Memory B cell (primary cell): Measurements from ENCODE around the gene RNF168.
"Not testable (repeated sequence)": the region's sequence is repeated elsewhere in the genome, so short reads cannot be mapped to it uniquely, and the experiment has no call there.

Source experiments
- ATAC-seq: fragments of 150-1000 bp; cut with Tn5 transposase; 2 replicates; pipeline ENCODE4 v1.10.0; 2021; ENCODE audit warnings: low read depth, mild to moderate bottlenecking, moderate library complexity
- DNase-seq, 2 donors: peaks; one replicate each; pipeline ENCODE4 v3.0.0; 2022; ENCODE audit warnings: low spot score in 2 of 2
- H3K27ac Mint-ChIP-seq: one replicate; pipeline ENCODE4 v1.8.0; 2022; ENCODE audit warnings: mild to moderate bottlenecking, moderate library complexity, mixed read lengths
- H3K27me3 Mint-ChIP-seq: one replicate; pipeline ENCODE4 v1.8.0; 2022; ENCODE audit warnings: mixed read lengths
- H3K36me3 Mint-ChIP-seq: one replicate; pipeline ENCODE4 v1.8.0; 2022; ENCODE audit warnings: mild to moderate bottlenecking, mixed read lengths
- H3K4me1 Mint-ChIP-seq: one replicate; pipeline ENCODE4 v1.8.0; 2022; ENCODE audit warnings: mixed read lengths
- H3K4me3 Mint-ChIP-seq: one replicate; pipeline ENCODE4 v1.8.0; 2022; ENCODE audit warnings: mild to moderate bottlenecking, moderate library complexity, mixed read lengths
- H3K9me3 Mint-ChIP-seq: one replicate; pipeline ENCODE4 v1.8.0; 2022; ENCODE audit warnings: mixed read lengths

The RNF168 gene, protein sequence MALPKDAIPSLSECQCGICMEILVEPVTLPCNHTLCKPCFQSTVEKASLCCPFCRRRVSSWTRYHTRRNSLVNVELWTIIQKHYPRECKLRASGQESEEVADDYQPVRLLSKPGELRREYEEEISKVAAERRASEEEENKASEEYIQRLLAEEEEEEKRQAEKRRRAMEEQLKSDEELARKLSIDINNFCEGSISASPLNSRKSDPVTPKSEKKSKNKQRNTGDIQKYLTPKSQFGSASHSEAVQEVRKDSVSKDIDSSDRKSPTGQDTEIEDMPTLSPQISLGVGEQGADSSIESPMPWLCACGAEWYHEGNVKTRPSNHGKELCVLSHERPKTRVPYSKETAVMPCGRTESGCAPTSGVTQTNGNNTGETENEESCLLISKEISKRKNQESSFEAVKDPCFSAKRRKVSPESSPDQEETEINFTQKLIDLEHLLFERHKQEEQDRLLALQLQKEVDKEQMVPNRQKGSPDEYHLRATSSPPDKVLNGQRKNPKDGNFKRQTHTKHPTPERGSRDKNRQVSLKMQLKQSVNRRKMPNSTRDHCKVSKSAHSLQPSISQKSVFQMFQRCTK

GRCh38 chr3:196503196-196504076 lies at the start of gene RNF168:
Gene RNF168 (minus strand): TSS chr3:196503768. CDS start chr3:196503173, 595 bp downstream.
- Mint-ChIP-seq H3K4me3 (peak within 1 kb of the TSS; percentile 100), H3K36me3 (peaks cover 8% of the 10 kb centered on the region), H3K9me3 (peaks cover 9% of the 10 kb centered on the region), H3K27ac (peak within 1 kb of the TSS; percentile 94), H3K4me1 (peaks cover 31% of the 10 kb centered on the region), H3K27me3 (no peaks in the 10 kb centered on the region)
- ATAC-seq = peak; percentile 79
- peak; percentile 78 for DNase-seq

DNA sequence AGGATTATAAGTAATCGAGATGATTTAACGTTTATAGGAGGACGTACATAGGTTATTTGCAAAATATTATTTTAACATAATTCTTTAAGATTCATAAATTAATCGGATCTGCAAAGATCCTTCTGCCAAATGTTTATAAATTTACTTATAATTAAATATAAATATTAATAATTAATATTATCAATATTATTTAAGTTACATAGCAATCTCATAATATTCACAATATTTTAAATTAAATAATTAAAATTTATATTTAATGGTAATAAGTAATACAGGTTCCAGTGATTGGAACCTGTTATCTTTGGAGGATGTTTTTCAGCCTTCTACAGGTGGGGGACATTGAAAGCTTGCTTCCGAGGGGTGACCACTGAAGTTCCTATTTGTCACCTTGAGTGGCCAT lies 48.7 kb upstream of the RNF168 start:
- Mint-ChIP-seq H3K27ac (no peak overlapping the region), H3K36me3 (peaks cover 4% of the 10 kb centered on the region), H3K27me3 (no peaks in the 10 kb centered on the region), H3K4me3 (no peak overlapping the region), H3K9me3 (peaks cover 6% of the 10 kb centered on the region), H3K4me1 (peaks cover 16% of the 10 kb centered on the region)
- no peak for DNase-seq
- ATAC-seq = no peak

GRCh38 chr3:196550172-196550571 lies 46.6 kb upstream of the RNF168 start:
- not testable (repeated sequence) for H3K4me1 Mint-ChIP-seq, ATAC-seq, H3K27me3 Mint-ChIP-seq, DNase-seq, H3K9me3 Mint-ChIP-seq, H3K4me3 Mint-ChIP-seq, H3K36me3 Mint-ChIP-seq, H3K27ac Mint-ChIP-seq

- DNase-seq, H3K9me3 Mint-ChIP-seq, H3K36me3 Mint-ChIP-seq, H3K27me3 Mint-ChIP-seq, H3K27ac Mint-ChIP-seq, H3K4me1 Mint-ChIP-seq, ATAC-seq, H3K4me3 Mint-ChIP-seq: not testable (repeated sequence)
Observed at GRCh38 chr3:196549312-196549711, 45.7 kb upstream of the RNF168 start.

DNA sequence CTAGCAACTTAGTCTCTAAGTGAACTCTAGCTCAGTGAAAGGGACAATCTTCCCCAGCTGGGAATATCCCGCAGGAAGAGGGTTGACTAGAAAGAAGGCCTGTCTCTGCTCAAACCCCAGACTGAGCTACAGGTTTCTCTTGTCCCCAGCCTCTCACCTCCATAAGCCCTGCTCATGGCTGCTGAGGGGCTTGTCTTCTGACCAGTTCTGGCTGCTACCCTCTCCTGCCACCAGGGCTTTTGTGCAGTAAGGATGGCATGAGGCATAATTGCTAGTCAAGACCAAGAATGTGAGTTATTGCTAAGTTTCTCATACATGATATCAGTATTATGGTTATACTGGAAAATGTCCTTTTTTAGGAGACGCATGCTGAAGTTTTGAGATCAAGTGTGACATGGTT lies 43.5 kb upstream of the RNF168 start:
- Mint-ChIP-seq H3K4me3 (no peak overlapping the region), H3K27me3 (no peaks in the 10 kb centered on the region), H3K9me3 (peaks cover 7% of the 10 kb centered on the region), H3K4me1 (no peaks in the 10 kb centered on the region), H3K27ac (no peak overlapping the region), H3K36me3 (peaks cover 4% of the 10 kb centered on the region)
- ATAC-seq = no peak
- no peak for DNase-seq

DNA sequence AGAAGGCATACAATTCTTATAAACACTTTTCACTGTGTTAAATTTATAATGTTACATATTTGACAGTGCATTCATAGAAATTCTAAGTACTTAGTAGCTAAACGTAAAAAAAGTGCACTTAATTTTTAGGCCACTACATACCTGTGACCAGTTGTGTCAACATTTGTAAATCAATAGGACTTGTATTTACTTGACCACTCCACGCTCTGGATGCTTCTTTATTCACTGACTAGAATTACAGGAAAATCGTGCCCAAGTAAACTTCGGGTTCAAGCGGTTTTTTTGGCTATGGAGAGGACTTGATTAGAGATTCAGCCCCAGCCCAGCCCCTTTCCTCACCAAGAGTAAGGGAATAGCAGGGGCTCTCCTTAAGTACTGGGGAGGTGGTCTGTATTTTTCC lies 43.0 kb upstream of the RNF168 start:
- no peaks in the 10 kb centered on the region for H3K27me3 Mint-ChIP-seq
- DNase-seq (no peak), ATAC-seq (no peak)
- H3K4me1 Mint-ChIP-seq = no peaks in the 10 kb centered on the region
- peaks cover 7% of the 10 kb centered on the region for H3K9me3 Mint-ChIP-seq
- peaks cover 4% of the 10 kb centered on the region for H3K36me3 Mint-ChIP-seq
- H3K27ac Mint-ChIP-seq = no peak overlapping the region
- no peak overlapping the region for H3K4me3 Mint-ChIP-seq

- Mint-ChIP-seq H3K27ac (no peak overlapping the region), H3K4me3 (no peak overlapping the region), H3K9me3 (peaks cover 5% of the 10 kb centered on the region), H3K36me3 (peaks cover 4% of the 10 kb centered on the region), H3K27me3 (no peaks in the 10 kb centered on the region), H3K4me1 (no peaks in the 10 kb centered on the region)
- no peak for DNase-seq
- ATAC-seq = no peak
Observed at GRCh38 chr3:196544491-196544992, 41.0 kb upstream of the RNF168 start.

DNA sequence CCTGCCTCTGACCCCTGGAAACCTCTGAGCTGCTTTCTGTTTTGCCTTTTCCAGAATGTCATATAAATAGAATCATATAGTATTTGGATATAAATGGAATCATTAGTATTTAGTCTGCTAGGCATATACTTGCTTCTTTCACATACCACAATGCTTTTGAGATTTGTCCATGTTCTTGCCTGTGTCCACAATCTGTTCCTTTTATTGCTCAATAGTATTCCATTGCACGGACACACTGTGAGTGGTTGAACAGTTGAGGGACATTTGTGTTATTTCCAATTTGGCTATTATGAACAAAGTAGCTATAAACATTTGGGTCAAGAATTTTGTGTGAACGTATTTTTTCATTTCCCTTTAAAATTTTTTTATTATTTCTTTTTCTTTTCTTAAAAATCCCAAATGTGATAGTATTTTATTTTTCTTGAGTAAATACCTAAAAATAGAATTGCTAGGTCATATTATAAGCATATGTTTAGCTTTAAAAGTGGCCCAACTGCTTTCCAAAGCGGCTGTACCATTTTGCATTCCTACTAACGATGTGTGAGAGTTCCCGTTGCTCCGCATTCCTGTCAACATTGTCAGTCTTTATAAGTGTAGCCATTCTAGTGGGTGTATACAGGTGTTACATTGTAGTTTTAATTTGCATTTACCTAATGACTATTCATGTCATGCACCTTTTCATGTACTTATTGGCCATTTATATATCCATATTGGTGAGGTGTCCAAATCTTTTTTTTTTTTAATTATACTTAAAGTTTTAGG lies 38.3 kb upstream of the RNF168 start:
- DNase-seq = no peak
- Mint-ChIP-seq H3K9me3 (no peaks in the 10 kb centered on the region), H3K27me3 (peaks cover 4% of the 10 kb centered on the region), H3K4me3 (no peak overlapping the region), H3K27ac (no peak overlapping the region), H3K36me3 (no peaks in the 10 kb centered on the region), H3K4me1 (no peaks in the 10 kb centered on the region)
- no peak for ATAC-seq

DNA sequence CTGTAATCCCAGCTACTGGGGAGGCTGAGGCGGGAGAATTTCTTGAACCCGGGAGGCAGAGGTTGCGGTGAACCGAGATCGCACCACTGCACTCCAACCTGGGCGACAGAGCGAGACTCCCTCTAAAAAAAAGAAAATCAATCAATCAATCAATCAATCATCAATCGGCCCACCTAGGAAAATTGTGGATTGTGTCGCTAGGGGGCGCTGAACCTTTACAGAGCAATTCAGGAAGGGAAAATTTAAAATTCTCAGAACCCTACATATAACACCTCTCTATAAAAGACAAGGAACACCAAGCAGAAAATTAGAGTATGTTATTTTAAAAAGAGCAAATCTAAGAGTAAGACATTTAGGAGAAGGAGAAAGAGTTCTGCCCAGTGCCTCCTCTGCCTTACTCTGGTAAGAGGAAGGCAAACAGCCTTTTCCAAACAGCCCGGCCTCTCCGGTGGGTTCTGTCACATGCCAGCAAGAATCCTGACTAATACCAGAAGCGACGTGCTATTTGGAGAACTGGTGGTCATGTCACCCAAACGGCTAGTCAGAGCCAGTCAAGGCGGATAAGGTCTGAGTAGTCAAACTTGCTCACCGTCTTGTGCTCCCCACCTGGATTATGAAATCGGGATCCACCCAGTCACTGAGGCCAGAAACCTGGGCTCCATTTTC lies 33.9 kb upstream of the RNF168 start:
- Mint-ChIP-seq H3K4me1 (no peaks in the 10 kb centered on the region), H3K27me3 (peaks cover 6% of the 10 kb centered on the region), H3K36me3 (no peaks in the 10 kb centered on the region), H3K27ac (no peak overlapping the region), H3K4me3 (no peak overlapping the region), H3K9me3 (no peaks in the 10 kb centered on the region)
- DNase-seq (peak; percentile 48 to 52), ATAC-seq (peak; percentile 35)

DNA sequence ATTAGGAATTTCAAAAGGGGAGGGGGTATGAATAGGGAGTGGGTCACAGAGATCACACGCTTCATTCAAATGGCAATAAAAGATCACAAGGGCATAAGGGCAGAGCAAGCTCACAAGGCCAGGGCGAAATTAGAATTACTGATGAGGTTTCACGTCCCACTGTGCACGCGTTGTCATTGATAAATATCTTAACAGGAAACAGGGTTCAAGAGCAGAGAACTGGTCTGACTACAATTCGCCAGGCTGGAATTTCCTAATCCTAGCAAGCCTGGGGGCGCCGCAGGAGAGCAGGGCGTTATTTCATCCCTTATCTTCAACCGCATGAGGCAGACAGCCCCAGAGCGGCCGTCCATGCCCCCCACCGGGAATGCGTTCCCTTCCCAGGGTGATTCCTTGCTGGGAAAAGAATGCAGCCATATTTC lies 29.7 kb upstream of the RNF168 start:
- Mint-ChIP-seq H3K4me1 (no peaks in the 10 kb centered on the region), H3K4me3 (no peak overlapping the region), H3K9me3 (peaks cover 6% of the 10 kb centered on the region), H3K27ac (no peak overlapping the region), H3K27me3 (peaks cover 8% of the 10 kb centered on the region), H3K36me3 (peaks cover 4% of the 10 kb centered on the region)
- ATAC-seq (no peak), DNase-seq (no peak)

GRCh38 chr3:196531418-196531817 lies 27.9 kb upstream of the RNF168 start:
- H3K4me1 Mint-ChIP-seq = peaks cover 3% of the 10 kb centered on the region
- H3K9me3 Mint-ChIP-seq = peaks cover 6% of the 10 kb centered on the region
- H3K27me3 Mint-ChIP-seq = peaks cover 4% of the 10 kb centered on the region
- H3K36me3 Mint-ChIP-seq = peaks cover 4% of the 10 kb centered on the region
- no peak for DNase-seq
- ATAC-seq = no peak
- H3K4me3 Mint-ChIP-seq = no peak overlapping the region
- no peak overlapping the region for H3K27ac Mint-ChIP-seq

DNA sequence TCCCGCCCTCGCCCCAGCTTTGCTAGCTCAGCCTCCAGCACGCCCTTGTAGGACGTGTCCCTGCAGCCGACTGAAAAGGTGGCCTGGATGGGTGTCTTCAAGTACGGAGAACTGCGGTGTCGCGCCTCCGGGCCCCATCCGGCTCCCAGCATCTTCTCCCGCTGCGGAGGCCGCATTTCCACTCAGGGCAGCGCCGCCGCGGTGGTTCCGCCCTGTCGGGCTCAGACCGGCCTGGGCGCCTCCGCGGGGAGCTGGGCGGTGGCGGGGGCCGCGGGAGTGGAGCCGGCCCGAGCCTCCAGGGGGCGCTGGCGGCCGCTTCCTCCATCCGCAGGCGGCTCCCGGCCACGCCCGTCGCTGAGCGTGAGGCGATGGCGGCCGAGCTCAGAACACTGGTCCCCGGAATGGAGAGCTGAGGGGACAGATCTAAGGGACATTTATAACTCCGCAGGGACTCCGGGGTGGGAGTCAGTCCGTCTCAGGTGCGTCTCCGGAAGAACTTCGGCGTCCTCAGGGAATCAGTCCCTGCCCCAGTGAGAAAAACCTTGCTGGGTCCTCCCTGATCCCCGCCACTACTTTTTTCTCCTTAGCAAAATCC lies 25.2 kb upstream of the RNF168 start:
- Mint-ChIP-seq H3K4me3 (peak overlapping the region; percentile 74), H3K4me1 (peaks cover 3% of the 10 kb centered on the region), H3K27me3 (peaks cover 3% of the 10 kb centered on the region), H3K9me3 (peaks cover 6% of the 10 kb centered on the region), H3K27ac (no peak overlapping the region), H3K36me3 (peaks cover 4% of the 10 kb centered on the region)
- ATAC-seq (peak; percentile 96), DNase-seq (peak; percentile 81 to 82)

DNA sequence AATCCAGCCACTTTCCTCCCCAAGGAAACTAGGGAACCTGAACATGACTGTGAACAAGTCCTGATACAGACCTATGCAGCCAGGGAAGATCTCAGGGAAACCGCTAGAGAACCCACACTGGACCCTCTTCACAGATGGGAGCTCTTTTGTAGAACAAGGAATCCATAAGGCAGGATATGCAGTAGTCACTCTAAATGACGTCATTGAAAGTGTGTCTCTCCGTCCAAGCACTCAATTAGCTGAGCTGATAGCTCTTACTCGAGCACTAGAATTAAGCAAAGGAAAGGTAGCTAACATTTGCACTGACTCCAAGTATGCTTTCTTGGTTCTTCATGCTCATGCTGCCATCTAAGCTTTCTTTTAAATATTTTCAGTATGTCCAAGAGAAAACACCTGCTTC lies 21.6 kb upstream of the RNF168 start:
- no peaks in the 10 kb centered on the region for H3K27me3 Mint-ChIP-seq
- ATAC-seq (no peak), DNase-seq (no peak)
- no peak overlapping the region for H3K27ac Mint-ChIP-seq
- H3K36me3 Mint-ChIP-seq = peaks cover 4% of the 10 kb centered on the region
- H3K4me1 Mint-ChIP-seq = peaks cover 3% of the 10 kb centered on the region
- peaks cover 9% of the 10 kb centered on the region for H3K9me3 Mint-ChIP-seq
- no peak overlapping the region for H3K4me3 Mint-ChIP-seq
